GM13976 (cell line): ENCODE measurements around the gene RNF133.

Source experiments
- DNase-seq: peaks from one replicate; pipeline ENCODE4 v3.0.0; 2012; ENCODE audit warnings: low spot score
- CTCF ChIP-seq: IDR thresholded peaks from 2 replicates; pipeline ENCODE4 v1.5.1; 2012; ENCODE audit warnings: borderline replicate concordance, mild to moderate bottlenecking; ENCODE audit not compliant: insufficient read depth; ENCODE audit errors: extremely low read depth, missing control alignments, control extremely low read depth
- in situ Hi-C: fragments of 300-500 bp; cut with MboI; formaldehyde crosslinking; loops from one replicate; pipeline ENCODE4 v1.12.0; 2022; ENCODE audit warnings: low sequenced_read_pairs, mixed read lengths, inconsistent platforms; ENCODE audit not compliant: unreplicated experiment

The RNF133 gene

GRCh38 chr7:122710916-122711315 lies 12.0 kb upstream of the RNF133 start:
- in situ Hi-C loops: no loop called here
- no peak for TF ChIP-seq CTCF

DNA sequence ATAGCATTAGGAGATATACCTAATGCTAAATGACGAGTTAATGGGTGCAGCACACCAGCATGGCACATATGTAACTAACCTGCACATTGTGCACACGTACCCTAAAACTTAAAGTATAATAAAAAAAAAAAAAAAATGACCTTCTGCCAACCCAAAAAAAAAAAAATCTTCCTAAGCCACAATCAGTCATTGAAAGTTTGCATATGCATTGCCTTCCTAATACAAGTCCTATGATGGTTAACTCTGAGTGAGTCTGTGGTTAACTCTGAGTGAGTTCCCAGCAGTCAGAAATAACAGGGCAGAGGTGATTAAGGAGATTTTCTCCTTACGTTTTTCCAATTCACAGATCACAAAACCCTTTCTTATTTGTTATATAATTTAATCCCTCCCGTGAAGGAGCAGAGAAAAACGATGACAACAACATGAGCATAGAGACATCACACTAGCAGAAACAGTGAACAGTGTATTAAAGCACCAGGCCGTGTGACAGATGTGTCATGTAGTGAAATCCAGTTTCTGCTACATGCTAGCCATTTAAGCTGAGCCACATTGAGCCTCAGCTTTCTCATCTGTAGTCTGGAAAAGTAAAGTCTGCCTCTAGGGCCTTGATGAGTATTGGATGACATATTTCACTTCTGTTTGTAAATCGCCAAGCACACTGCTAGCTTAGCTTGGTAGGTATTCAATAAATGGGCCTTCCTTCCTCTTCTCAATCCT lies 11.2 kb upstream of the RNF133 start:
- no peak for TF ChIP-seq CTCF
- in situ Hi-C loops: no loop called here
- no peak for DNase-seq

More at GRCh38 chr7:122710916-122711315, 12.0 kb upstream of the RNF133 start:
- DNase-seq: no peak

DNA sequence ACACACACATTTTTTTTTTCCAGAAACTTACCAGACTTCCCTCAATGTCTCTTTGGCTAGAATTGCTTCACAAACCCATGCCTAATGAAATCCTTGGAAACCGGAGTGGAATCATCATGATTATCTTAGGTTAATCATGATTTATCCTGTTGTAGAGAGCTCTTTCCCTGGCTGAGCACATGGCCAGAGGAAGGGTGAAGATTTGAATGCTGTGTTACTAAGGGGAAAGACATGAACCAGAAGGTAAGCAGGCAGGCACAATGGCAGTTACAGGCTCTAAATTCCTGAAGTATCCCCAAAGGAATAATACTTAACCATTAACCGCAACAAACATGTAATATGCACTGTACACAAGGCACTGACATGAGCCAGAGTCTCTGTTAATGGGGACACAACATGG lies 7.9 kb upstream of the RNF133 start:
- in situ Hi-C loops: no loop called here
- no peak for DNase-seq
- TF ChIP-seq CTCF: no peak

DNA sequence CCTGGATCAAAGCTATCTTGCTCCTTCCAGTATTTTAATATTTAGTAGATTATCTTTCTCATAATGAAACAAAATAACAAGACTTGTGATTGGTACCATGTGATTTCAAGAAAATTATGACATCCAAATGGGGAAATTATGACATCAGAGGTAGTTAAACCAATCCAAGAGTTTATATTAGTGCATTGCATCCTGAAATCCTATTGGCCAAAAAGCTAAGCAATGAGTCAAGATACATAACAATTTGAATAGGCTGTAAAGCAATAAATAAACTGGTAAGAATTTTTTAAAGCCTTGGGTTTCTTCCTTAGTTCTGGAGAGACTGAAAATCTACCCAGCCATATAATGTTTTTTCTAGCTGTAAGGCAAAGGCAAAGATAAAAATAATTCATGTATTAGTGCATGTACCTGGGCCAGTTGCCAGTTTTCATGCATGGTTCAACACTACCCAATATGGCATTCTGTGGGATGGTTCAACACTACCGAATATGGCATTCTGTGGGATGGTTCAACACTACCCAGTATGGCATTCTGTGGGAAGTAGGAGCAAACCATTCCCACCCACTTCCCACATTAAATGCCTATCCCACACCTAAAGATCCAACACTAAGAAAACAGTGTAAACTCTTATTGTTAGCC lies 4.1 kb upstream of the RNF133 start, which contains the start of gene RNF148:
RNF148 (minus strand) TSS at position 51 of the 639 bp plus-strand sequence. CDS start 172 bp downstream, outside the sequence.
- TF ChIP-seq CTCF: no peak
- in situ Hi-C loops: no loop called here
- no peak for DNase-seq

DNA sequence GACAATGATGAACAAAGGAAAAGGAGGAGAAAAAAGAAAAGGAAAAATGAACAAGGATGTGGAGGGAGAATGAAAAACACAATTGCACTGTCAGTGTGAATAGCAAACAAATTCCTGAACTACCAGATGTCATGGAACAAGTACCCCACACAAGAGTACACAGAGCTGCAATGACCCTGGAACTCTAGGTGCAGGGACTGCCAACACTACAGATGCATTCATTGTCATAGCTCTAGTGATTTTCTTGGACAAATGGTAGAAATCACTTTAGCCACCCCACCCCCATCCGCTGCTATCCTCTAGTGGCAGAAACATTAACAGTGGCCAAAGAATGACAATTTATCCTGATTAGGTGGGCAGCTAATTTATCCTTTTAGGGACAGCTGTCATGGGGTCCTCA lies 3.1 kb downstream of the RNF133 start:
- TF ChIP-seq CTCF: no peak
- no peak for DNase-seq
- in situ Hi-C loops: no loop called here

DNA sequence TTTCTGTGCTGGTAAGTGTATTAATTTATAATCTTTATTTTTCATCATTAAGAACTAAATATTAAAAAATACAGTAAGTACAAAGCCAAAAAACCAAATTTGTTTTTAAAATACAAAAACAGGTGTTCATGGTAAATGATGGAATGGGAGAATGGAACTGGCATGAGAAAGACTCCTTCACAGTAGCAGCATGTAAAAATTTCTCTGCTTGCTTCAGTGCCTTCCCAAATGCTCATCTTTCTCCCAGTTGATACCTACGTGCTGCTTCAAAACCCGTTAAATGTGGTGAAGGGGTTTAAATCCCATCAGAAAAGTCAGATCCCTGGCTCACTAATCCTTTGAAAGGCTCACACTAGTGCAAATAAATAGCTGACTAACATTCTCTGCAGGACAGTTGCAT lies 4.2 kb downstream of the RNF133 start:
- no peak for DNase-seq
- no peak for TF ChIP-seq CTCF
- in situ Hi-C loops: no loop called here
